GM23338 (cell line): Measurements from ENCODE around the gene LPP. TPM values are rescaled to one million over a fixed set of nuclear protein-coding genes. Genes with fewer than 3 reads are reported as not detected.

Experiments used
- ATAC-seq: fragments of 200-7000 bp; cut with Tn5 transposase; 3 replicates; pipeline ENCODE4 v1.9.1; 2020
- DNase-seq: peaks from one replicate; pipeline ENCODE4 v3.0.0-alpha.2; 2015; ENCODE audit warnings: low spot score
- H2AFZ ChIP-seq: fragments of 200-600 bp; sonication (generic); 2 replicates; pipeline ENCODE4 v1.8.0; 2016; ENCODE audit warnings: antibody characterized with exemption, mild to moderate bottlenecking, moderate library complexity
- H3F3A ChIP-seq: fragments of 200-600 bp; sonication (generic); replicated peaks from 2 replicates; pipeline ENCODE4 v1.8.0; 2017; ENCODE audit warnings: antibody characterized with exemption, mixed run types, low read depth
- H3K27ac ChIP-seq: fragments of 200-600 bp; sonication (generic); 2 replicates; pipeline ENCODE4 v1.6.1; 2016; ENCODE audit warnings: low read depth
- H3K27me3 ChIP-seq: fragments of 200-600 bp; sonication (generic); 2 replicates; pipeline ENCODE4 v1.8.0; 2016; ENCODE audit warnings: mild to moderate bottlenecking, mixed run types, moderate library complexity; ENCODE audit not compliant: insufficient read depth
- H3K36me3 ChIP-seq: fragments of 200-600 bp; sonication (generic); 2 replicates; pipeline ENCODE4 v1.8.0; 2016; ENCODE audit warnings: mild to moderate bottlenecking; ENCODE audit not compliant: insufficient read depth
- H3K4me1 ChIP-seq: fragments of 200-600 bp; sonication (generic); 2 replicates; pipeline ENCODE4 v1.8.0; 2016; ENCODE audit warnings: mild to moderate bottlenecking, moderate library complexity; ENCODE audit not compliant: insufficient read depth
- H3K4me2 ChIP-seq: fragments of 200-600 bp; sonication (generic); 2 replicates; pipeline ENCODE4 v1.7.1; 2017; ENCODE audit warnings: mixed run types
- H3K4me3 ChIP-seq: fragments of 200-600 bp; sonication (generic); 2 replicates; pipeline ENCODE4 v1.6.1; 2016; ENCODE audit warnings: mixed run types
- H3K79me2 ChIP-seq: fragments of 200-600 bp; sonication (generic); replicated peaks from 2 replicates; pipeline ENCODE4 v1.8.0; 2017; ENCODE audit warnings: mild to moderate bottlenecking; ENCODE audit not compliant: insufficient read depth
- H3K9me2 ChIP-seq: fragments of 200-600 bp; sonication (generic); 2 replicates; pipeline ENCODE4 v1.8.0; 2017; ENCODE audit not compliant: insufficient read depth
- H4K20me1 ChIP-seq: fragments of 200-600 bp; sonication (generic); replicated peaks from 2 replicates; pipeline ENCODE4 v1.8.0; 2017; ENCODE audit warnings: mild to moderate bottlenecking; ENCODE audit not compliant: insufficient read depth
- H3K27ac Mint-ChIP-seq: 2 replicates; pipeline ENCODE4 v1.8.0; 2020; ENCODE audit warnings: inconsistent platforms, mild to moderate bottlenecking, moderate library complexity, mixed read lengths
- H3K27me3 Mint-ChIP-seq: 3 replicates; pipeline ENCODE4 v1.8.0; 2022; ENCODE audit warnings: low read depth, mild to moderate bottlenecking, moderate library complexity, mixed read lengths, inconsistent platforms; ENCODE audit not compliant: insufficient read depth, poor library complexity
- H3K36me3 Mint-ChIP-seq: 3 replicates; pipeline ENCODE4 v1.8.0; 2021; ENCODE audit warnings: low read depth, mild to moderate bottlenecking, inconsistent platforms, moderate library complexity, mixed read lengths
- H3K4me1 Mint-ChIP-seq: 3 replicates; pipeline ENCODE4 v1.8.0; 2020; ENCODE audit warnings: mild to moderate bottlenecking, inconsistent platforms, mixed read lengths
- H3K4me3 Mint-ChIP-seq: 3 replicates; pipeline ENCODE4 v1.8.0; 2021; ENCODE audit warnings: moderate library complexity, mild to moderate bottlenecking, inconsistent platforms, mixed read lengths
- H3K9me3 Mint-ChIP-seq: 3 replicates; pipeline ENCODE4 v1.8.0; 2020; ENCODE audit warnings: moderate library complexity, mild to moderate bottlenecking, inconsistent platforms, mixed read lengths
- EZH2phosphoT487 ChIP-seq: fragments of 200-600 bp; sonication (generic); IDR thresholded peaks from one replicate; pipeline ENCODE4 v1.8.1; 2018; ENCODE audit warnings: antibody characterized with exemption; ENCODE audit not compliant: unreplicated experiment
- POLR2AphosphoS5 ChIP-seq: IDR thresholded peaks from 2 replicates; pipeline ENCODE4 v1.6.1; 2016; ENCODE audit warnings: antibody characterized with exemption, low read depth
- ZNF114 ChIP-seq: fragments of 250-450 bp; sonication (Bioruptor Pico); IDR thresholded peaks from 2 replicates; pipeline ENCODE4 v1.5.0; 2020; ENCODE audit warnings: mild to moderate bottlenecking, moderate library complexity
- ZNF331 ChIP-seq: fragments of 250-450 bp; sonication (Bioruptor Pico); IDR thresholded peaks from 2 replicates; pipeline ENCODE4 v1.5.0; 2020; ENCODE audit warnings: low read depth, mild to moderate bottlenecking, moderate library complexity
- ZNF462 ChIP-seq: fragments of 250-450 bp; sonication (Bioruptor Pico); IDR thresholded peaks from 2 replicates; pipeline ENCODE4 v1.5.0; 2020; ENCODE audit warnings: mild to moderate bottlenecking, moderate library complexity
- polyA plus RNA-seq: library from polyadenylated mRNA; unstranded; fragments of >200 nt; fragmentation: Nextera tagmentation; extraction: Ambion mirVana; gene quantifications from 2 replicates; pipeline ENCODE4 v1.2.1, GENCODE V29; 2016
- total RNA-seq: library from RNA; depleted of rRNA; stranded (reverse); fragments of >200 nt; shearing (Covaris generic); gene quantifications from 2 replicates; pipeline ENCODE4 v1.2.3, GENCODE V29; 2014

The LPP gene
- total and polyA plus RNA-seq, 2 experiments from 2014 or later = 23.0 to 35.2 TPM

- TF ChIP-seq ZNF114 (CRISPR knock-in tag) = no peak
Observed at GRCh38 chr3:188439080-188439479, 285.1 kb downstream of the LPP start (continued).

GRCh38 chr3:188440340-188440972, 286.5 kb downstream of the LPP start:
- H3K27me3 ChIP-seq = no peaks in the 10 kb centered on the region
- no peak overlapping the region for H3K4me3 ChIP-seq
- H3F3A ChIP-seq = no peaks in the 10 kb centered on the region
- H4K20me1 ChIP-seq = no peaks in the 10 kb centered on the region
- Mint-ChIP-seq H3K4me1 (peaks cover 28% of the 10 kb centered on the region), H3K27ac (peak overlapping the region; percentile 41; the same call in 1 of the 2 replicates), H3K27me3 (peaks cover 2% of the 10 kb centered on the region), H3K36me3 (peaks cover 5% of the 10 kb centered on the region; the same call in 2 of the 3 replicates), H3K4me3 (no peak overlapping the region), H3K9me3 (no peaks in the 10 kb centered on the region)
- ATAC-seq = no peak
- TF ChIP-seq ZNF462 (CRISPR knock-in tag) (no peak), ZNF114 (CRISPR knock-in tag) (no peak), ZNF331 (CRISPR knock-in tag) (no peak), POLR2AphosphoS5 (no peak), EZH2phosphoT487 (no peak)
- H3K27ac ChIP-seq = no peak overlapping the region
- no peak overlapping the region for H3K4me2 ChIP-seq
- no peak overlapping the region for H2AFZ ChIP-seq
- no peaks in the 10 kb centered on the region for H3K79me2 ChIP-seq
- DNase-seq = no peak
- no peaks in the 10 kb centered on the region for H3K9me2 ChIP-seq
- no peaks in the 10 kb centered on the region for H3K36me3 ChIP-seq
- peaks cover 4% of the 10 kb centered on the region for H3K4me1 ChIP-seq
